Activated B cell treated with CpG ODN at 0.5 μM for 24 hours (primary cell): ENCODE measurements around the gene SETDB1. TPM values are rescaled to one million over a fixed set of nuclear protein-coding genes. Genes with fewer than 3 reads are reported as not detected.
A peak's percentile ranks its signal among the peaks of the same experiment; 100 is the strongest.

Experiments used
- ATAC-seq: fragments of 200-7000 bp; cut with Tn5 transposase; one replicate; pipeline ENCODE4 v1.10.0; 2021; ENCODE audit warnings: low read depth, mild to moderate bottlenecking, moderate library complexity
- CTCF ChIA-PET: fragments of 350-600 bp; sonication (Branson Sonifier 250); formaldehyde crosslinking; loops from one replicate; lab custom pipeline; 2021; ENCODE audit warnings: antibody characterized with exemption; lab: Charles Lee
- POLR2A ChIA-PET: fragments of 350-600 bp; sonication (Branson Sonifier 250); formaldehyde crosslinking; loops from one replicate; lab custom pipeline; 2021; ENCODE audit warnings: antibody characterized with exemption; lab: Charles Lee
- DNase-seq: peaks from one replicate; pipeline ENCODE4 v3.0.0; 2022
- H3K27ac Mint-ChIP-seq: one replicate; pipeline ENCODE4 v1.8.0; 2020; ENCODE audit warnings: mixed read lengths
- H3K27me3 Mint-ChIP-seq: one replicate; pipeline ENCODE4 v1.8.0; 2021; ENCODE audit warnings: mixed read lengths
- H3K36me3 Mint-ChIP-seq: one replicate; pipeline ENCODE4 v1.8.0; 2021; ENCODE audit warnings: low read depth, mixed read lengths
- H3K4me1 Mint-ChIP-seq: one replicate; pipeline ENCODE4 v1.8.0; 2021; ENCODE audit warnings: mixed read lengths
- H3K4me3 Mint-ChIP-seq: one replicate; pipeline ENCODE4 v1.8.0; 2020; ENCODE audit warnings: mild to moderate bottlenecking, mixed read lengths
- H3K9me3 Mint-ChIP-seq: one replicate; pipeline ENCODE4 v1.8.0; 2020; ENCODE audit warnings: mixed read lengths
- intact Hi-C: fragments of 100-400 bp; cut with micrococcal nuclease; formaldehyde crosslinking; loops from one replicate; pipeline ENCODE4 v1.15.1; 2024
- total RNA-seq: library from RNA; stranded (reverse); gene quantifications from 2 replicates; pipeline ENCODE4 v1.2.3, GENCODE V29; 2022
- TF ChIP-seq, protein P1 (sequence below): fragments of 200-600 bp; IDR thresholded peaks from one replicate; pipeline ENCODE4 v1.8.0; 2022; ENCODE audit warnings: antibody characterized with exemption, mild to moderate bottlenecking

Gene SETDB1
- total RNA-seq, 1 donor from 2014 or later: 105 TPM

DNA sequence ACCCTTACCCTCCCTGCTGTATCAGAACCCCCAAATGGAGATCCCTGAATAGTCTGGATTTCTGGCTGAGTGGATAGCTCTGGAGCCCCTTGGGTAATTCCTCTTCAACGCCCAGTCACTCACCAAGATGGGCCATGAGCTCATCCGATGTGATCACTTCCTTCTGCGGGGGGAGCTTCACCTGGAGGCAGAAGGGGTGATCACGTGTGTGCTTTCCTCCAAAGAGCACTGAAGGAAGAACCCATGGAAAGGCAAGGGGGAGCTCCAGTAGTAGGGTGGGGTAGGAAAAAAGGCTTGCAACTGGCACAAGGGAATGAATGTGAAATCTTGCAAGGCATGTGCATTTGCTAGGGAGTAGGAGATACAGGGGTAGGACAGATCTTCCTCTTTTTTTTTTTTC, 75.4 kb downstream of the SETDB1 start:
- ChIA-PET CTCF (interaction anchor here (0.6 kb wide), 1 partner anchor 816 kb away, joined by 3 read pairs; no protein-coding TSS in a partner anchor), POLR2A (no interaction called here)
- Mint-ChIP-seq H3K27me3 (no peaks in the 10 kb centered on the region), H3K4me1 (peaks cover 34% of the 10 kb centered on the region), H3K27ac (no peak overlapping the region), H3K4me3 (no peak overlapping the region), H3K9me3 (no peaks in the 10 kb centered on the region), H3K36me3 (peaks cover 33% of the 10 kb centered on the region)
- intact Hi-C loops: loop anchor here (10.0 kb wide), 1 partner anchor 253 kb away; the partner anchor contains the start of gene PSMD4
- TF ChIP-seq, protein P1, sequence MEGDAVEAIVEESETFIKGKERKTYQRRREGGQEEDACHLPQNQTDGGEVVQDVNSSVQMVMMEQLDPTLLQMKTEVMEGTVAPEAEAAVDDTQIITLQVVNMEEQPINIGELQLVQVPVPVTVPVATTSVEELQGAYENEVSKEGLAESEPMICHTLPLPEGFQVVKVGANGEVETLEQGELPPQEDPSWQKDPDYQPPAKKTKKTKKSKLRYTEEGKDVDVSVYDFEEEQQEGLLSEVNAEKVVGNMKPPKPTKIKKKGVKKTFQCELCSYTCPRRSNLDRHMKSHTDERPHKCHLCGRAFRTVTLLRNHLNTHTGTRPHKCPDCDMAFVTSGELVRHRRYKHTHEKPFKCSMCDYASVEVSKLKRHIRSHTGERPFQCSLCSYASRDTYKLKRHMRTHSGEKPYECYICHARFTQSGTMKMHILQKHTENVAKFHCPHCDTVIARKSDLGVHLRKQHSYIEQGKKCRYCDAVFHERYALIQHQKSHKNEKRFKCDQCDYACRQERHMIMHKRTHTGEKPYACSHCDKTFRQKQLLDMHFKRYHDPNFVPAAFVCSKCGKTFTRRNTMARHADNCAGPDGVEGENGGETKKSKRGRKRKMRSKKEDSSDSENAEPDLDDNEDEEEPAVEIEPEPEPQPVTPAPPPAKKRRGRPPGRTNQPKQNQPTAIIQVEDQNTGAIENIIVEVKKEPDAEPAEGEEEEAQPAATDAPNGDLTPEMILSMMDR: no peak
- no peak for ATAC-seq
- DNase-seq: no peak

DNA sequence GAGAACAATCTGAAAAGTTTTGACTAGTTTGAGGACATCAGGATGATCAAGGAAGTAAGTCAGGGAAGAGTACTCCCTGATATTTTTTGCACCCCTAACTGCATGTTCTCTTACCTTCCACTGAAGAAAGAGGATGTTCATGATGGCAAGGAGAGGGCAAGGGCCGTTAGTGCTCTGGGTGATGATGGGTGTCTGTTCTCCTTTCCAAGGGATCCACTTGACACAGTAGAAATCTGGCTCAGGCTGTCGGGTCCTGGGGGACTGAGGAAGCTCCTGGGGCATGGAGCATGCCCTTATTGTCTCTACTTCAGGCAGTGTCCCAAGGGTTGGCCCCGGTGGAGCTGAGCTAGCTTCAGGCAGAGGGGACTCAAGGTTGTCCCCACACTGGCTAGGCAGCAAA, 75.9 kb downstream of the SETDB1 start:
- Mint-ChIP-seq H3K27me3 (no peaks in the 10 kb centered on the region), H3K4me1 (peaks cover 38% of the 10 kb centered on the region), H3K4me3 (no peak overlapping the region), H3K27ac (no peak overlapping the region), H3K36me3 (peaks cover 31% of the 10 kb centered on the region), H3K9me3 (no peaks in the 10 kb centered on the region)
- no peak for ATAC-seq
- intact Hi-C loops: loop anchor here (10.0 kb wide), 1 partner anchor 253 kb away; the partner anchor contains the start of gene PSMD4
- TF ChIP-seq, protein P1: no peak
- no peak for DNase-seq
- ChIA-PET POLR2A (no interaction called here), CTCF (interaction anchor here (0.6 kb wide), 1 partner anchor 816 kb away, joined by 3 read pairs; no protein-coding TSS in a partner anchor)

DNA sequence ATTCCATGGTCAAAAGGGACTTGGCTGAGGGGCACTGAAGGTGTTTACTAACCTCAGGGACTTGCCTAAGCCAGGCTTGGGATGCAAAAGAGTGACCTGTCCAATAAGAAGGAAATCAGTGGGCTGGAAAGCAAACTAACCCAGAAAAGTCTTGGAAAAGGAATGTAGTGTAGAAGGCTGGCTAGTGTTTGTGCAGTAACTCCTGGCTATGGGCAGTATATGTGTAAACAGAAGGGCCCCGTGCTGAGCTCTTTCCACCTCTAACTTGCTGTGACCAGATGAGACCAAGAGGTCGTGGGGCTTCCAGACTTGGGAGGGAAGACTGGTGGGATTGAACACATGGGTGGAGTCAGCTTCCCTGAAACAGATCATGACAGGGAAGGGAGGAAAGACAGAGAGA, 76.4 kb downstream of the SETDB1 start:
- ATAC-seq (no peak), DNase-seq (no peak)
- peaks cover 25% of the 10 kb centered on the region for H3K36me3 Mint-ChIP-seq
- no peak overlapping the region for H3K4me3 Mint-ChIP-seq
- no peaks in the 10 kb centered on the region for H3K9me3 Mint-ChIP-seq
- TF ChIP-seq, protein P1: no peak
- H3K27ac Mint-ChIP-seq: no peak overlapping the region
- peaks cover 44% of the 10 kb centered on the region for H3K4me1 Mint-ChIP-seq
- intact Hi-C loops: loop anchor here (10.0 kb wide), 1 partner anchor 252 kb away; the partner anchor contains the start of gene PSMD4
- no peaks in the 10 kb centered on the region for H3K27me3 Mint-ChIP-seq
- ChIA-PET CTCF (interaction anchor here (0.9 kb wide), 1 partner anchor 9 kb away, joined by 3 read pairs; no protein-coding TSS in a partner anchor), POLR2A (no interaction called here)

DNA sequence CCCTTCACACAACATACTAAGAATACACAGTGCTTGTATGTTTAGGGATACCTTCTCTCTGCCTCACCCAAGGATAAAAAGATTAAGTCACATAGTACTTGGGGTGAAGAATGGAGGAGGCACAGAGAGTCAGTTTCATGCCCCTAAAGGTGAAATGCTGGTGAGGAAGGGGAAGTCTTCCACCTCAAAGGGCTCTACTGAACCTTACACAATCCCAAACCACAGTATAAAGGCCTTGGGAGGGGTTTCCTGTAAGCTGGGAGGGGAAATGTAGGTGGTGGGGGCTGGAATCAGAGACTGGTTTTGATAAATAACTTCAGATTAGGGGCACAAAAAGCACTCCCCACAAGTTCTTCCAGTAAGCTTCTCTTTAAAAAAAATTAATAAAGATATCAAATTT, 77.0 kb downstream of the SETDB1 start:
- TF ChIP-seq, protein P1: no peak
- CTCF ChIA-PET: interaction anchor here (0.9 kb wide), 2 partner anchors 9 to 23 kb away, joined by 3 read pairs; no protein-coding TSS in a partner anchor
- POLR2A ChIA-PET: no interaction called here
- ATAC-seq (no peak), DNase-seq (no peak)
- H3K9me3 Mint-ChIP-seq: no peaks in the 10 kb centered on the region
- intact Hi-C loops: loop anchor here (10.0 kb wide), 1 partner anchor 252 kb away; the partner anchor contains the start of gene PSMD4
- H3K27me3 Mint-ChIP-seq: no peaks in the 10 kb centered on the region
- H3K4me3 Mint-ChIP-seq: no peak overlapping the region
- peaks cover 49% of the 10 kb centered on the region for H3K4me1 Mint-ChIP-seq
- peaks cover 21% of the 10 kb centered on the region for H3K36me3 Mint-ChIP-seq
- no peak overlapping the region for H3K27ac Mint-ChIP-seq

DNA sequence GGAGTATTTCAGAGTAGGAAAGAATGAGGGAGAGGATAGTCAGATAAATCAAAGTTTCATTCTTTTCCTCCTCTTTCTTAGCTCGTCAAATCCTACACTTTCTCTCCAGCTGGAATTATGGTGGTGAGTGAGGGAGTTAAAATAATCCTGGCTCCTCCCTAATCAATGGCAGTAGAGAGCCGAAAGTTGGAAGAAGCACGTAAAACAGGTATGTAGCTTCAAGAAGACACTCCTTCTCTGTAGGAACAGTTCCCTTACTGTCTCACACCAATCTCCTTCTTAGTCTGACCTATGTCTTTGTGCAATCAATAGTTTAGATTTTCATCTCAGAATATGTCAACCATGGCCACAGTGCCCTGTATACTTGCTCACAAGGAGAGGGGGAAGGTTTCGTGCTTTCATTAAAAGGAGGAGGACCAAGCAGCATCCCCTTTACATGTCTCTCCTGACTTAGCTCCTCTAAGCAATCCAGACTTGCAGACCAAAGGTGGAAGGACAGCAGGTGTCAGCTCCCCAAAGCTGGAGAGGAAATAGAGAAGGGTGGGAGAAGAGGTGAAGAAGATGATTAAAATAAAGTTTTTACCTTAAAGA, 79.7 kb downstream of the SETDB1 start:
- H3K27me3 Mint-ChIP-seq: no peaks in the 10 kb centered on the region
- intact Hi-C loops: loop anchor here (5.0 to 10.0 kb wide), 4 partner anchors 151 to 606 kb away; partner anchors contain the start of genes PSMD4, SNX27 and TNFAIP8L2
- DNase-seq (no peak), ATAC-seq (no peak)
- H3K9me3 Mint-ChIP-seq: no peaks in the 10 kb centered on the region
- CTCF ChIA-PET: interaction anchor here (1.0 to 2.6 kb wide), 6 partner anchors 8 to 446 kb away, joined by 3 to 19 read pairs (median 4); no protein-coding TSS in a partner anchor
- peak overlapping the region; percentile 98 for H3K4me3 Mint-ChIP-seq
- H3K36me3 Mint-ChIP-seq: peaks cover 11% of the 10 kb centered on the region
- POLR2A ChIA-PET: interaction anchor here (0.6 to 1.9 kb wide), 12 partner anchors 32 to 809 kb away, joined by 3 to 8 read pairs (median 4); partner anchors contain the start of genes C1orf56, CDC42SE1, CERS2 and GABPB2
- peaks cover 65% of the 10 kb centered on the region for H3K4me1 Mint-ChIP-seq
- H3K27ac Mint-ChIP-seq: peak overlapping the region; percentile 93
- TF ChIP-seq, protein P1: no peak
